NT2/D1 (cell line): Measurements from ENCODE around the gene ZSWIM6.

Source experiments
- DNase-seq: peaks from one replicate; pipeline ENCODE4 v3.0.0-alpha.2; 2011; ENCODE audit warnings: low read depth, low spot score
- H3K27me3 ChIP-seq: 2 replicates; pipeline ENCODE4 v1.6.0; 2011; ENCODE audit warnings: mild to moderate bottlenecking; ENCODE audit not compliant: insufficient read length, insufficient read depth
- H3K36me3 ChIP-seq: 2 replicates; pipeline ENCODE4 v1.6.1; 2011; ENCODE audit warnings: mild to moderate bottlenecking, low read length, mixed read lengths; ENCODE audit not compliant: insufficient read depth, insufficient read length
- H3K4me1 ChIP-seq: 2 replicates; pipeline ENCODE4 v1.5.1; 2011; ENCODE audit not compliant: insufficient read depth, insufficient read length
- H3K4me3 ChIP-seq: 2 replicates; pipeline ENCODE4 v1.5.1; 2011; ENCODE audit warnings: low read depth; ENCODE audit not compliant: insufficient read length
- H3K9ac ChIP-seq: 2 replicates; pipeline ENCODE4 v1.6.0; 2011; ENCODE audit warnings: low read depth; ENCODE audit not compliant: insufficient read length
- H3K9me3 ChIP-seq: 2 replicates; pipeline ENCODE4 v1.5.1; 2011; ENCODE audit warnings: mild to moderate bottlenecking, low read length; ENCODE audit not compliant: insufficient read depth
- SUZ12 ChIP-seq: IDR thresholded peaks from 2 replicates; pipeline ENCODE4 v1.6.1; 2011; ENCODE audit not compliant: insufficient read length, insufficient read depth; ENCODE audit errors: extremely low read depth
- YY1 ChIP-seq: IDR thresholded peaks from 2 replicates; pipeline ENCODE4 v1.6.1; 2011; ENCODE audit not compliant: insufficient read length, insufficient read depth
- ZNF274 ChIP-seq: IDR thresholded peaks from 2 replicates; pipeline ENCODE4 v1.6.1; 2011; ENCODE audit warnings: mild to moderate bottlenecking, low read depth, low read length

The ZSWIM6 gene

GRCh38 chr5:61301341-61302199, 30.5 kb upstream of the ZSWIM6 start:
- Histone ChIP-seq H3K27me3 (no peaks in the 10 kb centered on the region), H3K4me1 (no peaks in the 10 kb centered on the region), H3K4me3 (no peak overlapping the region), H3K9me3 (peaks cover 9% of the 10 kb centered on the region), H3K9ac (no peak overlapping the region), H3K36me3 (no peaks in the 10 kb centered on the region)
- no peak for TF ChIP-seq YY1
- no peak for TF ChIP-seq SUZ12
- TF ChIP-seq ZNF274, result no peak
- DNase-seq, result no peak

- no peak for DNase-seq
- peaks cover 9% of the 10 kb centered on the region for H3K9me3 ChIP-seq
- H3K36me3 ChIP-seq, result no peaks in the 10 kb centered on the region
- no peak overlapping the region for H3K9ac ChIP-seq
- no peak for TF ChIP-seq ZNF274
- TF ChIP-seq SUZ12, result no peak
- TF ChIP-seq YY1, result no peak
- no peaks in the 10 kb centered on the region for H3K4me1 ChIP-seq
- H3K4me3 ChIP-seq, result no peak overlapping the region
- H3K27me3 ChIP-seq, result no peaks in the 10 kb centered on the region
Measured at GRCh38 chr5:61302200-61302563, 29.9 kb upstream of the ZSWIM6 start.

- Histone ChIP-seq H3K36me3 (no peaks in the 10 kb centered on the region), H3K9me3 (peaks cover 9% of the 10 kb centered on the region), H3K4me3 (no peak overlapping the region), H3K4me1 (no peaks in the 10 kb centered on the region), H3K9ac (no peak overlapping the region), H3K27me3 (no peaks in the 10 kb centered on the region)
- no peak for DNase-seq
- TF ChIP-seq SUZ12 (no peak), ZNF274 (no peak), YY1 (no peak)
Measured at GRCh38 chr5:61303346-61303745, 28.7 kb upstream of the ZSWIM6 start.

- peaks cover 7% of the 10 kb centered on the region for H3K9me3 ChIP-seq
- TF ChIP-seq ZNF274, result no peak
- TF ChIP-seq YY1, result no peak
- TF ChIP-seq SUZ12, result no peak
- no peak for DNase-seq
- H3K9ac ChIP-seq, result no peak overlapping the region
- no peaks in the 10 kb centered on the region for H3K36me3 ChIP-seq
- H3K4me3 ChIP-seq, result no peak overlapping the region
- H3K27me3 ChIP-seq, result no peaks in the 10 kb centered on the region
- H3K4me1 ChIP-seq, result no peaks in the 10 kb centered on the region
Measured at GRCh38 chr5:61304590-61305381, 27.3 kb upstream of the ZSWIM6 start.

- Histone ChIP-seq H3K4me1 (peaks cover 5% of the 10 kb centered on the region), H3K9me3 (no peaks in the 10 kb centered on the region), H3K27me3 (peaks cover 2% of the 10 kb centered on the region), H3K9ac (no peak overlapping the region), H3K4me3 (no peak overlapping the region), H3K36me3 (no peaks in the 10 kb centered on the region)
- TF ChIP-seq ZNF274 (no peak), SUZ12 (no peak), YY1 (no peak)
- DNase-seq, result no peak
Measured at GRCh38 chr5:61306531-61307131, 25.4 kb upstream of the ZSWIM6 start.

GRCh38 chr5:61307191-61307590, 24.9 kb upstream of the ZSWIM6 start:
- H3K36me3 ChIP-seq, result no peaks in the 10 kb centered on the region
- no peak overlapping the region for H3K4me3 ChIP-seq
- H3K4me1 ChIP-seq, result peaks cover 5% of the 10 kb centered on the region
- no peaks in the 10 kb centered on the region for H3K9me3 ChIP-seq
- no peak for TF ChIP-seq YY1
- TF ChIP-seq ZNF274, result no peak
- no peak for TF ChIP-seq SUZ12
- H3K27me3 ChIP-seq, result peaks cover 7% of the 10 kb centered on the region
- DNase-seq, result no peak
- H3K9ac ChIP-seq, result no peak overlapping the region

GRCh38 chr5:61307611-61308010, 24.4 kb upstream of the ZSWIM6 start:
- H3K4me3 ChIP-seq, result no peak overlapping the region
- H3K36me3 ChIP-seq, result no peaks in the 10 kb centered on the region
- H3K27me3 ChIP-seq, result peaks cover 10% of the 10 kb centered on the region
- DNase-seq, result no peak
- H3K4me1 ChIP-seq, result peaks cover 5% of the 10 kb centered on the region
- no peak overlapping the region for H3K9ac ChIP-seq
- TF ChIP-seq SUZ12, result no peak
- TF ChIP-seq ZNF274, result no peak
- TF ChIP-seq YY1, result no peak
- H3K9me3 ChIP-seq, result no peaks in the 10 kb centered on the region
